Measurements from ENCODE around the gene PON1. TPM values are rescaled to one million over a fixed set of nuclear protein-coding genes. Genes with fewer than 3 reads are reported as not detected.

The PON1 gene
- total RNA-seq, 1 donor from 2014 or later = not detected

DNA sequence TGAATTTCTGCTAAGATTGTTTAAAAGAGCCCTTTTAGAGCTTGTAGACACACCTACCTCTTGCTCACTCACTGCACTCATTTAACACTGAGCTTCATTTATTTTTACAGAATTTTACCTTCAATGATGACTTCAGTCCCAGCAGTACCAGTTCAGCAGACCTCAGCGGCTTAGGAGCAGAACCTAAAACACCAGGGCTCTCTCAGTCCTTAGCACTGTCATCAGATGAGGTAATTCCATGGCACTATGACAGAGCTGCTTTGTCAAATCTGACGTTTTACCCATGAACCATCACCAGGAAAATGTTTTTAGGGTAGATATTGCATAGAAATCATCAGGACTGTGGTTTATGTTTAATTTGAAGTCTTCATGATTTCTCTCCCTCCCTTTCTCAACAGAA lies 38.2 kb downstream of the PON1 start:
- TF ChIP-seq, protein P1, sequence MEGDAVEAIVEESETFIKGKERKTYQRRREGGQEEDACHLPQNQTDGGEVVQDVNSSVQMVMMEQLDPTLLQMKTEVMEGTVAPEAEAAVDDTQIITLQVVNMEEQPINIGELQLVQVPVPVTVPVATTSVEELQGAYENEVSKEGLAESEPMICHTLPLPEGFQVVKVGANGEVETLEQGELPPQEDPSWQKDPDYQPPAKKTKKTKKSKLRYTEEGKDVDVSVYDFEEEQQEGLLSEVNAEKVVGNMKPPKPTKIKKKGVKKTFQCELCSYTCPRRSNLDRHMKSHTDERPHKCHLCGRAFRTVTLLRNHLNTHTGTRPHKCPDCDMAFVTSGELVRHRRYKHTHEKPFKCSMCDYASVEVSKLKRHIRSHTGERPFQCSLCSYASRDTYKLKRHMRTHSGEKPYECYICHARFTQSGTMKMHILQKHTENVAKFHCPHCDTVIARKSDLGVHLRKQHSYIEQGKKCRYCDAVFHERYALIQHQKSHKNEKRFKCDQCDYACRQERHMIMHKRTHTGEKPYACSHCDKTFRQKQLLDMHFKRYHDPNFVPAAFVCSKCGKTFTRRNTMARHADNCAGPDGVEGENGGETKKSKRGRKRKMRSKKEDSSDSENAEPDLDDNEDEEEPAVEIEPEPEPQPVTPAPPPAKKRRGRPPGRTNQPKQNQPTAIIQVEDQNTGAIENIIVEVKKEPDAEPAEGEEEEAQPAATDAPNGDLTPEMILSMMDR (IDR thresholded peaks at IDR 0.05) = no peak
- no peaks in the 10 kb centered on the region for H3K4me1 Mint-ChIP-seq (ENCODE audit: low read depth)
- H3K4me3 Mint-ChIP-seq (ENCODE audit: unreplicated experiment) = no peak overlapping the region
- no peaks in the 10 kb centered on the region for H3K27me3 Mint-ChIP-seq (ENCODE audit: low read depth)
- H3K27ac Mint-ChIP-seq (ENCODE audit: unreplicated experiment) = no peak overlapping the region
- H3K36me3 Mint-ChIP-seq (ENCODE audit: low read depth) = no peaks in the 10 kb centered on the region
- H3K9me3 Mint-ChIP-seq (ENCODE audit: low read depth) = no peaks in the 10 kb centered on the region
- DNase-seq (ENCODE audit: low spot score) = no peak

DNA sequence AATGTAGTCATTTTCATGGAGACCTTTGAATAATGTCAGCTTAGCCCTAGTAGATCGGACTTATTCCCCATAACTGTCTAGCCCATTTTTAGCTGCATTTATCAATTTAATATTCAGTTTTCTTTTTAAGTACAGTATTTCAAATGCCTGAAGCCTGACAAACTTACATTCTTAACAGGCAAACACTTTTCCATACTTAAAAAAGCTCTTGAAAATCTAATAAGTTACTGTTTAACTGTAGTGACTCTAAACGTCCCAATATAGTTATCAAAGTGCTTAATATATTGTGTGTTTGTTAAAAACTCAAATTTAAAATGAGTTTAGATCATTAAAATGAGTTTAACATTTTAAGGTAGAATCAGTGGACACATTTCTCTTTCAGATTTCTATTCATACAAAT lies 44.9 kb downstream of the PON1 start:
- Mint-ChIP-seq H3K27ac (ENCODE audit: unreplicated experiment) (no peak overlapping the region), H3K4me1 (ENCODE audit: low read depth) (no peaks in the 10 kb centered on the region), H3K27me3 (ENCODE audit: low read depth) (no peaks in the 10 kb centered on the region), H3K9me3 (ENCODE audit: low read depth) (no peaks in the 10 kb centered on the region), H3K36me3 (ENCODE audit: low read depth) (no peaks in the 10 kb centered on the region), H3K4me3 (ENCODE audit: unreplicated experiment) (no peak overlapping the region)
- no peak for DNase-seq (ENCODE audit: low spot score)
- TF ChIP-seq, protein P1 (IDR thresholded peaks at IDR 0.05) = no peak

DNA sequence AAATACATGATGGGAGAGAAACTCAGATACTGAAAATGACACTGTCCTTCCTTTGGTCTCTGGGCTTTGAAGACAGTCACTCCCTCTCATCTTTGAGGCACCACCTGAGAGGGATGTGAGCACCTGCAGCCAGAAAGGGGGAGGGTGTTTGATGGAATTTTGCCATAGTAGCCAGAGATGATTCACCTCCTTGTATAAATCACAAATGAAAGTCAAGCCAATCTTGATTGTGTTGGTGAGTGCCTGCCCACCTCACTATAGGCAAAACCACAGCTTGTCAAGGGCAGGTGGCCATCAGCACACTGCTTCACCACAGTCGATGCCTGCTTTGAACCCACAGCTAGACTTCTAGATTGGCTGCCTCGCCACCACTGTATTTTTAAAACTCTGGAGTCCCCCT lies 48.2 kb downstream of the PON1 start:
- Mint-ChIP-seq H3K36me3 (ENCODE audit: low read depth) (no peaks in the 10 kb centered on the region), H3K27me3 (ENCODE audit: low read depth) (no peaks in the 10 kb centered on the region), H3K4me3 (ENCODE audit: unreplicated experiment) (no peak overlapping the region), H3K4me1 (ENCODE audit: low read depth) (no peaks in the 10 kb centered on the region), H3K9me3 (ENCODE audit: low read depth) (no peaks in the 10 kb centered on the region), H3K27ac (ENCODE audit: unreplicated experiment) (no peak overlapping the region)
- TF ChIP-seq, protein P1 (IDR thresholded peaks at IDR 0.05) = no peak
- DNase-seq (ENCODE audit: low spot score) = no peak

DNA sequence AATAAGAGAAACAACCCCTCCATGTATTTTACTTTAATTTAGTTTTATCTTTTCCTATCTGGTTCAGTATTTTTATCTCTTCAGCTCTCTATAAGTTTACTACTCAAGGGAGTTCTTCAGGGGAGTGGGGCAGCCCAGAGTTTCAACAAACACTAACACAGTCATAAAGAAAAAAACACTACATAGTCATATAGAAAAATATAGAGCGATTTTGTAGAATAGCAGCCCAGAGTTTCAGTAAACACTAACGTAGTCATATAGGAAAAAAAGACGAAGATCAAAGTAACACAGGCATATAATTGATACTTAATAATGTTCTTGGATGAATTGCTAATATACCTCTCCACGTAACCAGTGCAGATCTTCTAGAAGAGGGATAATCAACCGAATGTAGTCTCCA lies 54.7 kb downstream of the PON1 start:
- Mint-ChIP-seq H3K36me3 (ENCODE audit: low read depth) (no peaks in the 10 kb centered on the region), H3K4me3 (ENCODE audit: unreplicated experiment) (no peak overlapping the region), H3K4me1 (ENCODE audit: low read depth) (peaks cover under 1% of the 10 kb centered on the region), H3K27me3 (ENCODE audit: low read depth) (no peaks in the 10 kb centered on the region), H3K9me3 (ENCODE audit: low read depth) (no peaks in the 10 kb centered on the region), H3K27ac (ENCODE audit: unreplicated experiment) (no peak overlapping the region)
- DNase-seq (ENCODE audit: low spot score) = no peak
- TF ChIP-seq, protein P1 (IDR thresholded peaks at IDR 0.05) = no peak

DNA sequence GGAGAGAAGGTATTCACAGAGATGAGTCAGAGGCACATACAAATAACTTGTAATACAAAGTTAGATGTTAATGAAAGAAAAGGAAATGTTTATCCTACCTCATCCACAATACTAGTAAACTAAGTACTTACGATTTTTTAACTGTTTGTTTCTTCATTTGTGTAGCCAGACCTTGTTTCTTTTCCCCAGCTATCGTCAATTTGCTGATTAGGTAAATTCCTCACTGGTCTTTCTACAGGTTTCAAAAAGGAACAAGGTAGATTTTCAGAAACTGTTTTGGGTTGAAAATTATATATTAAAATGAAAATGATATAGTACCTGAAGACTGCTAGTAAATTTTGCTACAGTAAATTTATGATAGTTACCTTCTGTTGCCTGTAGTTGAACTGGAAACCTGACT lies 56.6 kb downstream of the PON1 start:
- Mint-ChIP-seq H3K27me3 (ENCODE audit: low read depth) (no peaks in the 10 kb centered on the region), H3K36me3 (ENCODE audit: low read depth) (no peaks in the 10 kb centered on the region), H3K4me1 (ENCODE audit: low read depth) (peaks cover 6% of the 10 kb centered on the region), H3K27ac (ENCODE audit: unreplicated experiment) (no peak overlapping the region), H3K9me3 (ENCODE audit: low read depth) (no peaks in the 10 kb centered on the region), H3K4me3 (ENCODE audit: unreplicated experiment) (no peak overlapping the region)
- DNase-seq (ENCODE audit: low spot score) = no peak
- TF ChIP-seq, protein P1 (IDR thresholded peaks at IDR 0.05) = no peak
